HK-2 (cell line): ENCODE results near the gene MORC3.
"Not testable (repeated sequence)": the region's sequence is repeated elsewhere in the genome, so short reads cannot be mapped to it uniquely, and the experiment has no call there.

Experiments used
- DNase-seq: peaks from one replicate; pipeline ENCODE4 v3.0.0-alpha.2; 2018; ENCODE audit not compliant: unreplicated experiment

The MORC3 gene

DNA sequence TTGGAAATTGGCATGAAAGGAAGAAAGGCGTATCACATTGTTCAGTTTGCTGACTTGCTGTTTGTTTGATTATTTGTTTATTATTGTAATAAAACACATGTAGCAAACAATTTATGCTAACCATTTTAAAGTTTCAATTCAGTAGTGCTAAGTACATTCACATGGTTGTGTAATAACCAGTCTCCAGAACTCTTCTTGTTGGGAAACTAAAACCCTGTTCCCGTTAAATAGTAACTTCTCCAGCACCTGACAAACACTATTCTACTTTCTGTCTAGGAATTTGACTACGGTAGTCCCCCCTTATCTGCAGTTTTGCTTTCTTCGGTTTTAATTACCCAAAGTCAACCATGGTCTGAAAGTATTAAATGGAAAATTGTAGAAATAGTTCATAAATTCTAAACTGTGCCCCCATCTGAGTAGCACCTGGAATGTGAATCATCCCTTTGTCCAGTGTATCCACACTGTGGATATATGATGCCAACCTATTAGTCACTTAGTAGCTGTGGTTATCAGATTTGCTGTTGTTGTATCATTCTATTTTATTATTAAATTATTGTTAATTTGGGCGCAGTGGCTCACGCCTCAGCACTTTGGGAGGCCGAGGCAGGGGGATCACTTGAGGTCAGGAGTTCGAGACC lies 5.5 kb downstream of the MORC3 start:
- no peak for DNase-seq

DNA sequence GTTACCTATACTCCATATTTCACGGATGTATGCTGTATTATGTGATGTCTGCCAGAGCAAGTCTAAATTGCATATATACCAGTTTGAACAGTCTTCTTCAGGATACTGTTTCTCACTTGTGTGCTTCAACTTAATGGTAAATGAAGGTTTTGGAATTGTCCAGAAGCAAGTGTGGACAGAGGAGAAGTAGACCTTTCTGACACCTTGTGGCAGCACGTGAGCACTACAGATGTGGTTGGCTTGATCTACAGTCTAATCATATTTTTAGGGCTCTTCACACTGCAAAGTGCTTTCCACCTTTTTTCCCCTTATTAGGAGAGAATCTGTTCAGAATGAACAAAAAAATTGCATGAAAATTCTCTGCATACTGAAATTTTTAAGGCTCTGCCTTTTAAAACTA lies 10.9 kb downstream of the MORC3 start:
- peak; percentile 11 for DNase-seq

- DNase-seq = no peak
Observed at GRCh38 chr21:36337099-36337509, 17.1 kb downstream of the MORC3 start.

- no peak for DNase-seq
Observed at GRCh38 chr21:36338975-36339374, 19.0 kb downstream of the MORC3 start.

- not testable (repeated sequence) for DNase-seq
Observed at GRCh38 chr21:36342581-36342980, 22.6 kb downstream of the MORC3 start.

DNA sequence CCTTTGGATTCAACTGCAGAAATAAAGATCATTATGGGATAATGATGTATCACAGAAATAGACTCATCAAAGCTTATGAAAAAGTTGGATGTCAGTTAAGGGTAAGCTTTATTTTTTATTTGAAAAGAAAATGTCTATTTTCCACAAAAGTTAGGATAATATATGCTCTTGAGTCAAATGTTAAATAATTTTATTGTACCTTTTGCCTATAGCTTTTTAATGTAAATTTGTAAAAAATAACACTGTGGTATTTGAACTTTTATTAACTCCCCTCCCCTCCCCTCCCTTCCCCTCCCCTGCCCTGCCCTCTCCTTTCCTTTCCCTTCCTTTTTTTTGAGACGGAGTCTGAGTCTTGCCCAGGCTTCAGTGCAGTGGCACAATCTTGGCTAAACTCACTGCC lies 24.9 kb downstream of the MORC3 start:
- DNase-seq = no peak

DNA sequence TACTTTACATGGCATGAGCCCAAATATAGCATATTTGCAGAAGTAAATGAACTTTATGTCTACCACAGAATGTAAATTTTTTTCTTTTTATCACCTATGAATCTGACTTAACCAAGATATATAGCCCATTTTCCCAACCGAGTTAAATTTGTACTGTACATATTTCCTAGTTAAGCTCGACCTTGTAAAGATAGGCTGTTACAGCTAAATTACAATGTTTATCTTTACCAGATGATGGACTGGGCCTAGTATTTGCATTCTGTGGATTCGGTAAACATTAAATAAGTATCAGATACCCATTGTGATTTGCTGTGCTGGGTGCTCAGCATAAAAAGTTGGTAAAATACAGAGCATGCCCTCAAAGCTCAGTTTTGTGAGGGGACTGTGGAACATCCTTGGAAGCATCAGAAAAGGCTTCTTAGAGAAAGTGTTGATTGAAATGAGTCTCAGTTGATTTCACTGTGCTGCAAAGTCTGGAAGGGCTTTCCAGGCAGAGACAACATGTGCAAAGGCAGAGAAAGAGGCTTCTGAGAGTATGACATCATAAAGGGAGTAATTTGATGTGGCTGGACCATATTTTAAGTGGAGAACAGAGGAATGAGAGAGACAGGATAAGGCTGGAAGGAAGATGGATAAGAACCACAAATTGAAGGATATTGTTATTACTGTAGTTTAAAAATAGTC lies 27.4 kb downstream of the MORC3 start:
- no peak for DNase-seq

DNA sequence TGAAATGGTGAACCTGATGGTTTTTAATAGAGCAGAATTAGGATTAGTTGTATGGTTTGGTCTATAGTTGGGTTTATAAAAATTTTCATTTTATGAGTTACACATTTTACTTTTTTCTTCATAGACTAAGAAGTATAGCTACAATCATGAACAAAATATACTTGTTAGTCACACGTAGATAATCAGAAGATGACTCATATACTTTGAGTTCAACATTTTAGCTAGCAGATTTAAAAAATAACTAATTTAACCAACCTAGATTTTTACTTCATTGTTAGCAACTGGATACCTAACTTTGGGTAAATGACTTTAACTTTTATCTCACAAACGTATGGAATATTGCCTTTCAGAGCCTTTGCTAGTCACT lies 27.9 kb downstream of the MORC3 start:
- no peak for DNase-seq

- no peak for DNase-seq
Observed at GRCh38 chr21:36349315-36349714, 29.3 kb downstream of the MORC3 start.

DNA sequence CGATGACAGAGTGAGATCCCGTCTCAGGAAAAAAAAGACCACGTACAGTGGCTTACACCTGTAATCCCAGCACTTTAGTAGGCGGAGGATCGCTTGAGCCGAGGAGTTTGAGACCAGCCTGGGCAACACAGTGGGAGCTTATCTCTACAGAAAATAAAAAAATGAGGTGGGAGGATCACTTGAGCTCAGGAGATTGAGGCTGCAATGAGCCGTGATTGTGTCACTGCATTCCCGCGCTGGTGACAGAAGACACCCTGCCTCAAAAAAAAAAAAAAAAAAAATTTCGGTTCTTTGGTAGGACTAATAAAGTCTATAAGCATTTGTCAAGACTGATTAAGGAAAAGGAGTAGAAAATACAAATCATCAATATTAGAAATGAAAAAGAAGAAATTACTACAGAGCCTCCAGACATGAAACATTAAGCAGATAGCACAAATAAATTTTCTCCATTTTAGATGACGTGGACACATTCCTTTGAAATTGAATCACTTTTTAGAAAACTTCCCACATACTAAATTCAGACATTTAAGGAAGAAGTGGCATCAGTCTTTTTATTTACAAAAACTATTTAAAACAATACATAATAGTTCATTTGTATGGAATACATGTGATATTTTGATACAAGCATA lies 30.4 kb downstream of the MORC3 start:
- DNase-seq = no peak

GRCh38 chr21:36354918-36355680 lies 35.1 kb downstream of the MORC3 start:
- DNase-seq = no peak

- no peak for DNase-seq
Observed at GRCh38 chr21:36355868-36356267, 35.9 kb downstream of the MORC3 start.

DNA sequence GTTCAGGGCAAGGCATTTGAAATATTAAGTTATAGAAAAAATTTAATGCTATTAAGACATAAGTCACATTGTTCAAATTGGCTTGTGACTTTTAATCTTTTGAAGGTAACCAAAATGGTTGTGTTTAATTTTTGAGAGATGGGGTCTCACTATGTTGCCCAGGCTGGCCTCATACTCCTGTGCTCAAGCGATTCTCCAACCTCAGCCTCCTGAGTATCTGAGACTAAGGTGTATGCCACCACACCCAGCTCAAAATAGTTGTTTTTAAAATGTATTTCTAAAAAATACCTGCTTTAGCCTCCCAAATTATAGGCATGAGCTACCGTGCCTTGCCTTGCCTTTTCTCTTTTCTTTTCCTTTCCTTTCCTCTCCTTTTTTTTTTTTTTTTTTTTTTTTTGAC lies 39.2 kb downstream of the MORC3 start:
- no peak for DNase-seq

GRCh38 chr21:36369064-36369685 lies 49.2 kb downstream of the MORC3 start:
- no peak for DNase-seq

- DNase-seq = no peak
Observed at GRCh38 chr21:36375994-36376393, 56.0 kb downstream of the MORC3 start.

DNA sequence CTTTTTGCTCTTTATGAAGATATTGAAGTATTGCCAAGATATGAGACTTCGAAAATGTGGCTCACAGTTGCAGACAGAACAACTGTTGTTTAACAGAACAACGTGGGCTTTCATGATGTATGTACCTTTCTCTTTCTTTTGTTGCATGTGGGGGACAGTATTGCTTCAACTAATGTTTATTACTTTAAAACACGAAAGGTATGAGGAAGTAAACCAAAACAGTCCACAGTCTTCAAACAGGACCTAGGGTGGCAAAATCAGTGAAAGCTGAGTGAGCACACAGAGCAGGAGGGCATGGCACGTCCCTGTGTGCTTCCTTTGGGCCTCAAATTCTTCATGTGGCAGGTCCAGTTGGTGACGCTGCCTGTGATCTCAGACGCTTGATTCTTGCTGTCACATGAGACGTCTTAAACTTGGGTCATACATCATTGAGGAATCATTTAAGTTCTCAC lies 57.4 kb downstream of the MORC3 start:
- no peak for DNase-seq

DNA sequence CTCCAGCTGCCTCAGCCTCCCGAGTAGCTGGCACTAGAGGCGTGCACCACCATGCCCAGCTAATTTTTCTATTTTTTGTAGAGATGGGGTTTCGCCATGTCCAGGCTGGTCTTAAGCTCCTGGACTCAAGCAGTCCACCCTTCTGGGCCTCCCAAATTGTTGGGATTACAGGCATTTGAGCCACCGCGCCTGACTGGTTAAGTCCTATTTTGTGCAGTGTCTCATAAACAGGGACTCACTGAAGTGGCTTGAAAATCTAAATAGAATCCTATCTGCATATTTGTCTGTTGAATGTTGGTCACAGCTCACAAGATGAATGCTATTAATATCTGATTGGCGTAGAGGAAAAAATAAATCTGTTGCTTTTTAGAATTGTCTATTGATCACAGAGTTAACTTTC lies 59.3 kb downstream of the MORC3 start:
- no peak for DNase-seq

DNA sequence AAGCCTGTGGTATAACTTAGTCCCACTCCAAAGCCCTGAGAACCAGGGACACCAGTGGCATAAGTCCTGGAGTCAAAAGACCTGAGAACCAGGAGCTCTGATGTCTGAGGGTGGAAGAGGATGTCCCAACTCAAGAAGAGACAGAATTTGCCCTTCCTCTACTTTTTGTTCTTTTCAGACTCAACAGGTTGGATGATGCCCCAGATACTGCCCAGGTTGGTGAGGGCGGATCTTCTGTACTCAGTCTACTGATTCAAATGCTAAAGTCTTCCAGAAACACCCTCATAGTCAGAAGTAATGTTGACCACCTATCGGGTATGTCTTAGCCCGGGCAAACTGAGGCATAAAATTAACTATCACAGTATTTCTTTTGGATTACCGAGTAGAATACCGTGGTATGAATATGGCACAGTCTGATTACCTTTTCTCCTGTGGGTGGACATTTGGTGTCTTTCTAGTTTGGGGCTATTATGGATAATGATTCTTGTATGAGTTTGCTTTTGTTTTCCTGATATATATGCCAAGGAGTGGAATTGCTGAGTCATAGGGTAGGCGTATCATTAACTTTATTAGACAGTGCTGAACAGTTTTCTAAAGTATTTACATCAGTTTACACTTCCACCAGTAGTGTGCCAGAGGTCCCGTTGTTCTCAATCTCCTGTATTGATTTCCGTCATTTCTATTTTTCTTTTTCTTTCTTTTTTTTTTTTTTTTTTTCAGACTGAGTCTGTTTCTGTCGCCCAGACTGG lies 62.0 kb downstream of the MORC3 start:
- DNase-seq = no peak

GRCh38 chr21:36382722-36383121 lies 62.7 kb downstream of the MORC3 start:
- not testable (repeated sequence) for DNase-seq

DNA sequence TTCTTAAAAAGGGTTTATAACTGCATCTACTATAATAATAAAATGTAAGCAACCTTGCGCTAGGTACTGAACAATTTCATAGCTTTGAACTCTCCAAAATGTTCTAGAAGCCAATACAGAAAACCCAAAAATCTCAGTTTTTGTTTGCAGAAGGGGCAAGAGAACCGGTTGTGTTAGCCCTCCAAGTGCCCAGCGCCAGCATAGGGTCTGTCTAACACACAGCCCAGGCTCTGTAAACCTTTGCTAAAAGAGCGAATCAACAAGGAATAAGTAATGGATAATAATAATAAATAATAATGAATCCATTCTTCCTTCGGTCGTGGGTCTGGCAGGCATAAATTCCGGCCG lies 64.9 kb downstream of the MORC3 start:
- no peak for DNase-seq

- DNase-seq = peak; percentile 80
Observed at GRCh38 chr21:36385233-36386030, 65.4 kb downstream of the MORC3 start, which contains the start of gene CHAF1B. Gene CHAF1B (plus strand): TSS chr21:36385392. CDS start chr21:36386137, 745 bp downstream.
